Measurements from ENCODE around the gene OLA1.

Gene OLA1

GRCh38 chr2:174145827-174146226, 102.5 kb downstream of the OLA1 start:
- no peak for TF ChIP-seq CTCF (conservative IDR thresholded peaks at IDR 0.05)
- no peak overlapping the region for H3K27ac ChIP-seq

GRCh38 chr2:174142290-174142689, 106.0 kb downstream of the OLA1 start:
- H3K27ac ChIP-seq: no peak overlapping the region
- no peak for TF ChIP-seq CTCF (conservative IDR thresholded peaks at IDR 0.05)

- no peak overlapping the region for H3K27ac ChIP-seq
- TF ChIP-seq CTCF (conservative IDR thresholded peaks at IDR 0.05): peak; percentile 76
These were observed 110.2 kb downstream of the OLA1 start for GRCh38 chr2:174138161-174138560.

GRCh38 chr2:174135981-174136380, 112.4 kb downstream of the OLA1 start:
- TF ChIP-seq CTCF (conservative IDR thresholded peaks at IDR 0.05): no peak
- H3K27ac ChIP-seq: no peak overlapping the region

- TF ChIP-seq CTCF (conservative IDR thresholded peaks at IDR 0.05): no peak
- H3K27ac ChIP-seq: no peak overlapping the region
These were observed 123.2 kb downstream of the OLA1 start for GRCh38 chr2:174125090-174125489.

GRCh38 chr2:174124181-174124580, 124.2 kb downstream of the OLA1 start:
- no peak for TF ChIP-seq CTCF (conservative IDR thresholded peaks at IDR 0.05)
- H3K27ac ChIP-seq: no peak overlapping the region

GRCh38 chr2:174122185-174122584, 126.1 kb downstream of the OLA1 start:
- TF ChIP-seq CTCF (conservative IDR thresholded peaks at IDR 0.05): no peak
- no peak overlapping the region for H3K27ac ChIP-seq

- TF ChIP-seq CTCF (conservative IDR thresholded peaks at IDR 0.05): no peak
- H3K27ac ChIP-seq: no peak overlapping the region
These were observed 126.7 kb downstream of the OLA1 start for GRCh38 chr2:174121612-174122011.
